ENCODE measurements around the gene ZNF610. TPM values are rescaled to one million over a fixed set of nuclear protein-coding genes. Genes with fewer than 3 reads are reported as not detected.
"Not testable (repeated sequence)": the region's sequence is repeated elsewhere in the genome, so short reads cannot be mapped to it uniquely, and the experiment has no call there.

The ZNF610 gene
- total RNA-seq, 1 donor from 2014 or later = 5.7 TPM

- no peaks in the 10 kb centered on the region for H3K36me3 ChIP-seq (ENCODE audit: control insufficient read depth in 3 of 3, insufficient read depth in 3 of 3, low read length in 3 of 3)
- H3K27me3 ChIP-seq (ENCODE audit: control insufficient read depth in 3 of 3, insufficient read depth in 3 of 3, low read length in 3 of 3) = no peaks in the 10 kb centered on the region
- H3K4me1 ChIP-seq (ENCODE audit: control insufficient read depth in 3 of 3, insufficient read depth in 3 of 3, low read length in 3 of 3) = peaks cover under 1 to 1% (median under 1%) of the 10 kb centered on the region in 3 donors
- peak overlapping the region in 1 of 3 donors; percentile 30 for H3K4me3 ChIP-seq (ENCODE audit: low read length in 3 of 3)
- no peak overlapping the region for H3K9ac ChIP-seq (ENCODE audit: low read depth in 1 of 3, low read length in 3 of 3)
- peaks cover 11 to 36% (median 21%) of the 10 kb centered on the region in 3 donors for H3K9me3 ChIP-seq (ENCODE audit: control insufficient read depth in 3 of 3, low read length in 3 of 3)
- H3K27ac ChIP-seq (ENCODE audit: low read depth, low read length) = no peak overlapping the region
Measured at GRCh38 chr19:52331757-52332156, 4.3 kb upstream of the ZNF610 start.

GRCh38 chr19:52335768-52336116 lies 301 bp upstream of the ZNF610 start:
- Histone ChIP-seq H3K27me3 (ENCODE audit: control insufficient read depth in 3 of 3, insufficient read depth in 3 of 3, low read length in 3 of 3) (no peaks in the 10 kb centered on the region), H3K9me3 (ENCODE audit: control insufficient read depth in 3 of 3, low read length in 3 of 3) (peaks cover 11 to 21% (median 21%) of the 10 kb centered on the region in 3 donors), H3K36me3 (ENCODE audit: control insufficient read depth in 3 of 3, insufficient read depth in 3 of 3, low read length in 3 of 3) (no peaks in the 10 kb centered on the region), H3K27ac (ENCODE audit: low read depth, low read length) (no peak overlapping the region), H3K4me1 (ENCODE audit: control insufficient read depth in 3 of 3, insufficient read depth in 3 of 3, low read length in 3 of 3) (peaks cover 4 to 7% (median 6%) of the 10 kb centered on the region in 3 donors), H3K4me3 (ENCODE audit: low read length in 3 of 3) (peak overlapping the region; percentile 77 to 91 (median 86)), H3K9ac (ENCODE audit: low read depth in 1 of 3, low read length in 3 of 3) (peak overlapping the region; percentile 87 to 94 (median 89))

GRCh38 chr19:52336791-52337381 lies 843 bp downstream of the ZNF610 start:
- H3K9me3 ChIP-seq (ENCODE audit: control insufficient read depth in 3 of 3, low read length in 3 of 3) = peaks cover 5 to 11% (median 10%) of the 10 kb centered on the region in 3 donors
- peaks cover 4 to 7% (median 6%) of the 10 kb centered on the region in 3 donors for H3K4me1 ChIP-seq (ENCODE audit: control insufficient read depth in 3 of 3, insufficient read depth in 3 of 3, low read length in 3 of 3)
- H3K27ac ChIP-seq (ENCODE audit: low read depth, low read length) = peak overlapping the region; percentile 60
- H3K36me3 ChIP-seq (ENCODE audit: control insufficient read depth in 3 of 3, insufficient read depth in 3 of 3, low read length in 3 of 3) = no peaks in the 10 kb centered on the region
- peak overlapping the region; percentile 77 to 91 (median 86) for H3K4me3 ChIP-seq (ENCODE audit: low read length in 3 of 3)
- H3K27me3 ChIP-seq (ENCODE audit: control insufficient read depth in 3 of 3, insufficient read depth in 3 of 3, low read length in 3 of 3) = no peaks in the 10 kb centered on the region
- H3K9ac ChIP-seq (ENCODE audit: low read depth in 1 of 3, low read length in 3 of 3) = peak overlapping the region; percentile 87 to 94 (median 89)

GRCh38 chr19:52339022-52339421 lies 3.0 kb downstream of the ZNF610 start:
- H3K27me3 ChIP-seq (ENCODE audit: control insufficient read depth in 3 of 3, insufficient read depth in 3 of 3, low read length in 3 of 3); H3K27ac ChIP-seq (ENCODE audit: low read depth, low read length); H3K9me3 ChIP-seq (ENCODE audit: control insufficient read depth in 3 of 3, low read length in 3 of 3); H3K9ac ChIP-seq (ENCODE audit: low read depth in 1 of 3, low read length in 3 of 3); H3K36me3 ChIP-seq (ENCODE audit: control insufficient read depth in 3 of 3, insufficient read depth in 3 of 3, low read length in 3 of 3); H3K4me1 ChIP-seq (ENCODE audit: control insufficient read depth in 3 of 3, insufficient read depth in 3 of 3, low read length in 3 of 3); H3K4me3 ChIP-seq (ENCODE audit: low read length in 3 of 3): not testable (repeated sequence)

- no peak overlapping the region for H3K27ac ChIP-seq (ENCODE audit: low read depth, low read length)
- H3K9me3 ChIP-seq (ENCODE audit: control insufficient read depth in 3 of 3, low read length in 3 of 3) = no peaks in the 10 kb centered on the region
- H3K36me3 ChIP-seq (ENCODE audit: control insufficient read depth in 3 of 3, insufficient read depth in 3 of 3, low read length in 3 of 3) = peaks cover 2 to 7% (median 6%) of the 10 kb centered on the region in 3 donors
- H3K9ac ChIP-seq (ENCODE audit: low read depth in 1 of 3, low read length in 3 of 3) = no peak overlapping the region
- no peak overlapping the region for H3K4me3 ChIP-seq (ENCODE audit: low read length in 3 of 3)
- no peaks in the 10 kb centered on the region for H3K27me3 ChIP-seq (ENCODE audit: control insufficient read depth in 3 of 3, insufficient read depth in 3 of 3, low read length in 3 of 3)
- H3K4me1 ChIP-seq (ENCODE audit: control insufficient read depth in 3 of 3, insufficient read depth in 3 of 3, low read length in 3 of 3) = no peaks in the 10 kb centered on the region
Measured at GRCh38 chr19:52343548-52343947, 7.5 kb downstream of the ZNF610 start.

- Histone ChIP-seq H3K4me1 (ENCODE audit: control insufficient read depth in 3 of 3, insufficient read depth in 3 of 3, low read length in 3 of 3) (no peaks in the 10 kb centered on the region), H3K27ac (ENCODE audit: low read depth, low read length) (no peak overlapping the region), H3K9me3 (ENCODE audit: control insufficient read depth in 3 of 3, low read length in 3 of 3) (no peaks in the 10 kb centered on the region), H3K27me3 (ENCODE audit: control insufficient read depth in 3 of 3, insufficient read depth in 3 of 3, low read length in 3 of 3) (no peaks in the 10 kb centered on the region), H3K4me3 (ENCODE audit: low read length in 3 of 3) (no peak overlapping the region), H3K9ac (ENCODE audit: low read depth in 1 of 3, low read length in 3 of 3) (no peak overlapping the region), H3K36me3 (ENCODE audit: control insufficient read depth in 3 of 3, insufficient read depth in 3 of 3, low read length in 3 of 3) (peaks cover 9 to 18% (median 15%) of the 10 kb centered on the region in 3 donors)
Measured at GRCh38 chr19:52345162-52345561, 9.1 kb downstream of the ZNF610 start.

- H3K27me3 ChIP-seq (ENCODE audit: control insufficient read depth in 3 of 3, insufficient read depth in 3 of 3, low read length in 3 of 3) = no peaks in the 10 kb centered on the region
- peaks cover 30 to 45% (median 33%) of the 10 kb centered on the region in 3 donors for H3K36me3 ChIP-seq (ENCODE audit: control insufficient read depth in 3 of 3, insufficient read depth in 3 of 3, low read length in 3 of 3)
- H3K4me3 ChIP-seq (ENCODE audit: low read length in 3 of 3) = no peak overlapping the region
- H3K4me1 ChIP-seq (ENCODE audit: control insufficient read depth in 3 of 3, insufficient read depth in 3 of 3, low read length in 3 of 3) = no peaks in the 10 kb centered on the region
- peaks cover 0 to 2% (median 2%) of the 10 kb centered on the region in 3 donors for H3K9me3 ChIP-seq (ENCODE audit: control insufficient read depth in 3 of 3, low read length in 3 of 3)
- H3K27ac ChIP-seq (ENCODE audit: low read depth, low read length) = no peak overlapping the region
- no peak overlapping the region for H3K9ac ChIP-seq (ENCODE audit: low read depth in 1 of 3, low read length in 3 of 3)
Measured at GRCh38 chr19:52351512-52351911, 15.5 kb downstream of the ZNF610 start.

GRCh38 chr19:52366414-52366824 lies 30.4 kb downstream of the ZNF610 start:
- Histone ChIP-seq H3K4me3 (ENCODE audit: low read length in 3 of 3) (no peak overlapping the region), H3K9me3 (ENCODE audit: control insufficient read depth in 3 of 3, low read length in 3 of 3) (peaks cover 12 to 21% (median 13%) of the 10 kb centered on the region in 3 donors), H3K9ac (ENCODE audit: low read depth in 1 of 3, low read length in 3 of 3) (no peak overlapping the region), H3K27me3 (ENCODE audit: control insufficient read depth in 3 of 3, insufficient read depth in 3 of 3, low read length in 3 of 3) (no peaks in the 10 kb centered on the region), H3K27ac (ENCODE audit: low read depth, low read length) (no peak overlapping the region), H3K36me3 (ENCODE audit: control insufficient read depth in 3 of 3, insufficient read depth in 3 of 3, low read length in 3 of 3) (peaks cover 8 to 18% (median 17%) of the 10 kb centered on the region in 3 donors), H3K4me1 (ENCODE audit: control insufficient read depth in 3 of 3, insufficient read depth in 3 of 3, low read length in 3 of 3) (peaks cover 0 to 6% (median 3%) of the 10 kb centered on the region in 3 donors)

- H3K9ac ChIP-seq (ENCODE audit: low read depth in 1 of 3, low read length in 3 of 3) = peak within 1 kb of the TSS; percentile 94 to 97 (median 96)
- peaks cover 12 to 18% (median 13%) of the 10 kb centered on the region in 3 donors for H3K9me3 ChIP-seq (ENCODE audit: control insufficient read depth in 3 of 3, low read length in 3 of 3)
- H3K27ac ChIP-seq (ENCODE audit: low read depth, low read length) = peak within 1 kb of the TSS; percentile 96
- peaks cover 0 to 6% (median 3%) of the 10 kb centered on the region in 3 donors for H3K4me1 ChIP-seq (ENCODE audit: control insufficient read depth in 3 of 3, insufficient read depth in 3 of 3, low read length in 3 of 3)
- peaks cover 19 to 32% (median 25%) of the 10 kb centered on the region in 3 donors for H3K36me3 ChIP-seq (ENCODE audit: control insufficient read depth in 3 of 3, insufficient read depth in 3 of 3, low read length in 3 of 3)
- H3K4me3 ChIP-seq (ENCODE audit: low read length in 3 of 3) = peak within 1 kb of the TSS; percentile 95 to 96 (median 96)
- H3K27me3 ChIP-seq (ENCODE audit: control insufficient read depth in 3 of 3, insufficient read depth in 3 of 3, low read length in 3 of 3) = no peaks in the 10 kb centered on the region
Measured at GRCh38 chr19:52369559-52370340, 33.7 kb downstream of the ZNF610 start, which contains the start of gene ZNF880. TSS of gene ZNF880 (plus strand) at chr19:52369923. CDS start at chr19:52369966, 43 bp downstream.

GRCh38 chr19:52370341-52370710 lies 34.3 kb downstream of the ZNF610 start:
- Histone ChIP-seq H3K36me3 (ENCODE audit: control insufficient read depth in 3 of 3, insufficient read depth in 3 of 3, low read length in 3 of 3) (peaks cover 21 to 33% (median 24%) of the 10 kb centered on the region in 3 donors), H3K9me3 (ENCODE audit: control insufficient read depth in 3 of 3, low read length in 3 of 3) (peaks cover 10 to 18% (median 10%) of the 10 kb centered on the region in 3 donors), H3K27me3 (ENCODE audit: control insufficient read depth in 3 of 3, insufficient read depth in 3 of 3, low read length in 3 of 3) (no peaks in the 10 kb centered on the region), H3K9ac (ENCODE audit: low read depth in 1 of 3, low read length in 3 of 3) (peak overlapping the region; percentile 94 to 97 (median 96)), H3K27ac (ENCODE audit: low read depth, low read length) (peak overlapping the region; percentile 96), H3K4me1 (ENCODE audit: control insufficient read depth in 3 of 3, insufficient read depth in 3 of 3, low read length in 3 of 3) (peaks cover 0 to 6% (median 3%) of the 10 kb centered on the region in 3 donors), H3K4me3 (ENCODE audit: low read length in 3 of 3) (peak overlapping the region; percentile 95 to 96 (median 96))
